ENCODE data around the gene DNASE1L1. TPM values are rescaled to one million over a fixed set of nuclear protein-coding genes. Genes with fewer than 3 reads are reported as not detected.
A peak's percentile ranks its signal among the peaks of the same experiment; 100 is the strongest.

Gene DNASE1L1
- total RNA-seq, 1 donor from 2014 or later = 35.1 TPM

DNA sequence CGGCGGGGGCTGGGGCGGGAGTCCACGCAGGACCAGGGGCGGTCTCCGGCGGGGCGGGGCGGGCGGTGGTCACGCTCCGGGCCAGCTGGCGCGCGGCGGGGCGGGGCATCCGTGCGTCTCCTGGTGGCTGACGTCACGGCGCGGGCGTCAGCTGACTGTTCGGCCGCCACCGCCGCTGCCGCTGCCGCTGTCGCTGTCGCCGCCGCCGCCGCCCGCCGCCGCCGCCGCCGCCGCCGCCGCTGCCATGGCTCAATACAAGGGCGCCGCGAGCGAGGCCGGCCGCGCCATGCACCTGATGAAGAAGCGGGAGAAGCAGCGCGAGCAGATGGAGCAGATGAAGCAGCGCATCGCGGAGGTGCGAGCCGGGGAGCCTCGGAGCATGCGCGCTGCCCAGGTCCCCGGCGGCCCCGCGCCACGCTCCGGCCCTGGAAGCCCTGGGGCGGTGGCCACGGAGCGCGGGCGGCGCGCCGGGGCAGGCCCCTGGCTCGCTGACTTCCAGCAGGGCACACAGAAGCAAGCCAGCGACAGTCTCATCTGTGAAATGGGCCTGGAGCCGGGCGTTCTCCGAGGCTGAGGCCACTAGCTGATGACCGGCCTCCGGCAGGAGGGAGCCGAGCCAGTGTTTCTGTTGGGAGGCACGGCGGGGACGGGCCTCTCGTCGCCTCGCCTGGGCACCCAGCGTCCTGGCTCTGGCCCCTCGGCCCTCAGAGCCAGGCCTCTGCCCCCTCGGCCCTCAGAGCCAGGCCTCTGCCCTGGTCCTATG is 35.1 kb upstream of the DNASE1L1 start, which contains the start of gene FAM50A:
Gene FAM50A, plus strand, starts transcription at position 150 of the 763 bp plus-strand sequence. Its CDS starts 95 bp downstream, at position 245.
- Mint-ChIP-seq H3K4me1 (ENCODE audit: low read depth, unreplicated experiment) (no peaks in the 10 kb centered on the region), H3K4me3 (ENCODE audit: unreplicated experiment) (peak within 1 kb of the TSS; percentile 76), H3K9me3 (ENCODE audit: unreplicated experiment) (no peaks in the 10 kb centered on the region), H3K27ac (ENCODE audit: unreplicated experiment) (peak within 1 kb of the TSS; percentile 80), H3K36me3 (ENCODE audit: low read depth, unreplicated experiment) (peaks cover 1% of the 10 kb centered on the region), H3K27me3 (ENCODE audit: low read depth, unreplicated experiment) (no peaks in the 10 kb centered on the region)
- Histone ChIP-seq H3K36me3 (ENCODE audit: insufficient read depth, low read length) (peaks cover 4% of the 10 kb centered on the region), H3K4me1 (ENCODE audit: insufficient read depth, low read length) (peaks cover 17% of the 10 kb centered on the region), H3K27me3 (ENCODE audit: insufficient read depth, low read length) (no peaks in the 10 kb centered on the region), H3K4me3 (ENCODE audit: insufficient read depth, low read depth, low read length) (peak within 1 kb of the TSS; percentile 64), H4K20me1 (ENCODE audit: insufficient read depth, low read length) (peaks cover 43% of the 10 kb centered on the region), H3K4me2 (ENCODE audit: low read length) (peak within 1 kb of the TSS; percentile 87), H2AFZ (ENCODE audit: low read depth, low read length) (peak within 1 kb of the TSS; percentile 26), H3K27ac (ENCODE audit: low read depth, low read length) (peak within 1 kb of the TSS; percentile 53), H3K9me3 (ENCODE audit: insufficient read depth, low read depth, low read length) (no peaks in the 10 kb centered on the region), H3K79me2 (ENCODE audit: insufficient read depth, low read length) (peaks cover 55% of the 10 kb centered on the region), H3K9ac (ENCODE audit: low read length) (peak within 1 kb of the TSS; percentile 82)
- DNase-seq (ENCODE audit: low read depth) (peak; percentile 15), FAIRE-seq (peak; percentile 52)
- TF ChIP-seq EZH2 (IDR thresholded peaks at IDR 0.05; ENCODE audit: insufficient read depth, low read length) = no peak
- TF ChIP-seq, protein P1, sequence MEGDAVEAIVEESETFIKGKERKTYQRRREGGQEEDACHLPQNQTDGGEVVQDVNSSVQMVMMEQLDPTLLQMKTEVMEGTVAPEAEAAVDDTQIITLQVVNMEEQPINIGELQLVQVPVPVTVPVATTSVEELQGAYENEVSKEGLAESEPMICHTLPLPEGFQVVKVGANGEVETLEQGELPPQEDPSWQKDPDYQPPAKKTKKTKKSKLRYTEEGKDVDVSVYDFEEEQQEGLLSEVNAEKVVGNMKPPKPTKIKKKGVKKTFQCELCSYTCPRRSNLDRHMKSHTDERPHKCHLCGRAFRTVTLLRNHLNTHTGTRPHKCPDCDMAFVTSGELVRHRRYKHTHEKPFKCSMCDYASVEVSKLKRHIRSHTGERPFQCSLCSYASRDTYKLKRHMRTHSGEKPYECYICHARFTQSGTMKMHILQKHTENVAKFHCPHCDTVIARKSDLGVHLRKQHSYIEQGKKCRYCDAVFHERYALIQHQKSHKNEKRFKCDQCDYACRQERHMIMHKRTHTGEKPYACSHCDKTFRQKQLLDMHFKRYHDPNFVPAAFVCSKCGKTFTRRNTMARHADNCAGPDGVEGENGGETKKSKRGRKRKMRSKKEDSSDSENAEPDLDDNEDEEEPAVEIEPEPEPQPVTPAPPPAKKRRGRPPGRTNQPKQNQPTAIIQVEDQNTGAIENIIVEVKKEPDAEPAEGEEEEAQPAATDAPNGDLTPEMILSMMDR (IDR thresholded peaks at IDR 0.05; ENCODE audit: insufficient read depth, low read depth, low read length) = no peak

GRCh38 chrX:154443479-154443910 is 34.4 kb upstream of the DNASE1L1 start:
- Histone ChIP-seq H3K36me3 (ENCODE audit: insufficient read depth, low read length) (peaks cover 4% of the 10 kb centered on the region), H3K79me2 (ENCODE audit: insufficient read depth, low read length) (peaks cover 62% of the 10 kb centered on the region), H3K4me2 (ENCODE audit: low read length) (peak overlapping the region; percentile 80), H3K9ac (ENCODE audit: low read length) (peak overlapping the region; percentile 67), H3K27ac (ENCODE audit: low read depth, low read length) (peak overlapping the region; percentile 53), H3K4me3 (ENCODE audit: insufficient read depth, low read depth, low read length) (no peak overlapping the region), H3K4me1 (ENCODE audit: insufficient read depth, low read length) (peaks cover 21% of the 10 kb centered on the region), H3K27me3 (ENCODE audit: insufficient read depth, low read length) (no peaks in the 10 kb centered on the region), H3K9me3 (ENCODE audit: insufficient read depth, low read depth, low read length) (no peaks in the 10 kb centered on the region), H2AFZ (ENCODE audit: low read depth, low read length) (no peak overlapping the region), H4K20me1 (ENCODE audit: insufficient read depth, low read length) (peaks cover 49% of the 10 kb centered on the region)
- Mint-ChIP-seq H3K4me1 (ENCODE audit: low read depth, unreplicated experiment) (no peaks in the 10 kb centered on the region), H3K27me3 (ENCODE audit: low read depth, unreplicated experiment) (no peaks in the 10 kb centered on the region), H3K27ac (ENCODE audit: unreplicated experiment) (peak overlapping the region; percentile 80), H3K36me3 (ENCODE audit: low read depth, unreplicated experiment) (peaks cover 1% of the 10 kb centered on the region), H3K4me3 (ENCODE audit: unreplicated experiment) (peak overlapping the region; percentile 76), H3K9me3 (ENCODE audit: unreplicated experiment) (no peaks in the 10 kb centered on the region)
- DNase-seq (ENCODE audit: low read depth) (no peak), FAIRE-seq (no peak)
- TF ChIP-seq, protein P1 (IDR thresholded peaks at IDR 0.05; ENCODE audit: insufficient read depth, low read depth, low read length) = no peak
- no peak for TF ChIP-seq EZH2 (IDR thresholded peaks at IDR 0.05; ENCODE audit: insufficient read depth, low read length)
